Dermis blood vessel endothelial cell (primary cell): ENCODE measurements around the gene CENPQ. TPM values are rescaled to one million over a fixed set of nuclear protein-coding genes. Genes with fewer than 3 reads are reported as not detected.
A peak's percentile ranks its signal among the peaks of the same experiment; 100 is the strongest.
"Not testable (repeated sequence)": the region's sequence is repeated elsewhere in the genome, so short reads cannot be mapped to it uniquely, and the experiment has no call there.

Source experiments
- DNase-seq: peaks from one replicate; pipeline ENCODE4 v3.0.0; 2010
- total RNA-seq: library from RNA; depleted of rRNA; stranded (reverse); fragments of >200 nt; gene quantifications from 2 replicates; pipeline ENCODE4 v1.2.3, GENCODE V29; 2014

Gene CENPQ
- 5.1 and 8.7 TPM in 2 replicates for total RNA-seq

GRCh38 chr6:49462927-49463611, at the start of gene CENPQ, which contains the start of gene MMUT:
Gene CENPQ, plus strand, starts transcription at chr6:49463370. Its CDS starts 6,807 bp downstream, at chr6:49470177.
Gene MMUT, minus strand, starts transcription at chr6:49463253. Its CDS starts 3,787 bp downstream, at chr6:49459466.
- peak; percentile 97 for DNase-seq

DNA sequence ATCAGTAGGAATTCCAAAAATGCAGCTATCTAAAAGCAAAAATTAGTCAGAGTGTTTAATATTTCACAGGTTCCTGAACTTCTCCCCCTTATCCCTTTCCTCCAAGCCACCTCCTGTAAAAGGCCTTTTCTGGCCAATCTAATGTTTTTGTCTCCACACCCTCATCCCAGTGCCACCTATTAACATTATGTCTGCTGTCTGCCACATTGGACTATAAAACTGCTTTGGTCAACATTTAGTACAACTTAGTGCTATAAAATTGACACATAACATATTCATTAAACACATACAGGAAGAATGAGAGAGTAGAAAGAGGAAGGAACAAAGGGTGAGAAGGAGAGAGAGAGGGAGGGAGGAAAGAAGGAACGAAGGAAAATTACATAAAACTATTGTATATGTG, 47.8 kb upstream of the CENPQ start:
- DNase-seq, result no peak

- DNase-seq, result no peak
These were observed 47.0 kb upstream of the CENPQ start for GRCh38 chr6:49416195-49416594.

GRCh38 chr6:49423817-49424216, 39.4 kb upstream of the CENPQ start:
- DNase-seq, result peak; percentile 28

DNA sequence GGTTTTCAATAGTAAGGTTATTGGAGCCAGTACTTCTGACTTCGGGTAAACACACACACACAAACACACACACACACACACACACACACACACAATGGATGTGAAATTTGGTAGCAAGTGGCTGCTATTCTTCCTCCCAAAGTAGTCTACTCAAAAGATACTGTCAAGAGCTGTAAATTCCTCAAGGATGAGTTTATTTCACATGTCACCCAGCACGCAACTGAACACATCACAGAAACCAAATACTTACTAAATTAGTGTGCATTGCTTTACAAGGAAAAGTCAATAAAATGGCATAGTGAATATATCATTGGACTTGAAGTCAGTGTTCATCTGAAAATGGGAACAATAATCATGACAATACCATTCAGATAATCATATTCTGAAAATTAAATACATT, 33.0 kb upstream of the CENPQ start:
- DNase-seq, result no peak

DNA sequence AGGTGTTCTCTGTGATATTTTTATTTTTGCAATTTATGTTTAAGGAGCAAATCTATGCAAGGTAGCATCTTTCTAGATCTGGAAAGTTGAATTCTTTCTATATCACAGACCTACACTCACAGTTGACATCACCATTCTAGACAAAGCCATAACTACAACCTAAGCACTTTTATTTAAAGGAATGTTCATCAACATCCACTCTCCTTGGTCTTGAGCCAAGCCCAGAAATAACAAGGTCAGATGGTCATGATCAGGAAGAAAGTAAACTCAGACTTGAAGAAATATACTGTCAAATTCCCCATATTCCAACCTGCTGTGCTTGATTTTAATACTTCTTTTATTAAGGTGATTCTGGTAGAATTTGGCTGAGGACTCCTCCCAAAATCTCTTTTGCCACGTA, 32.3 kb upstream of the CENPQ start:
- DNase-seq, result peak; percentile 68

- peak; percentile 28 for DNase-seq
These were observed 9.9 kb upstream of the CENPQ start for GRCh38 chr6:49453221-49453620.

DNA sequence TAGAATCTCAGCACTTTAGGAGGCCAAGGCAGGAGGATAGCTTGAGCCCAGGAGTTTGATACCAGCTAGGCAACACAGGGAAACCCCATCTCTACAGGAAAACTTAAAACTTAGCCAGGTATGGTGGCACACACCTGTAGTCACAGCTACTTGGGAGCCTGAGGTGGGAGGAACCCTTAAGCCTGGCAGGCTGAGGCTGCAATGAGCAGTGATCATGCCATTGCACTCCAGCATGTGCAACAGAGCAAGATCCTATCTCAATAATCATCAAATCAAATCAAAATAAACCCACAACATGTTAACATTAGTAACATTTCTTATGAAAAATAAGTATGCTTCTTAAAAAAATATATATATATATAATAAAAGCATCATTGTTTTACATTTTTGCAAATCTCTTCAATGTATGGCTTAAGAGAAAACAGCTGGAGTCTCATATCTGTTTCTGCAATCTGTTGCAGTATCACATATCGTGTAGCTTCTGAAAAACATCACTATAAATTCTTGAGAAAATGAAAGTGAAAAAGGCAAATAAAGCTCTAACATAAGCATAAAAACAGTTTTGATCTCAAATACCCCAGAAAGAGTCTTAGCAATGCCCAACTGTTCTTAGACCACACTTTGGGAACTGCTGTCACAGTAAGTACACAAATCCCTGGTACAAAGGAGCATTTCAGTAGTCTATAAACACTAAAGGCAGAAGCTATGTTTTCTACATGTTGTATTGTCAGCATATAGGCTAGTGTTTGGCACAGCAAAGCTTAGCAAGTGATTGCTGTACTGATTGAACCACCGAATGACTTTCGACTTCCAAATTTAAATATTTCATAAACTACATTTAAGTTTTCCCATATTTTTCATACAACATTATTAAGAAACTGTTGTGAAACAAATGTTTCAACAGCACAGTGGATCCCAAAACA, 8.1 kb upstream of the CENPQ start:
- DNase-seq, result no peak

DNA sequence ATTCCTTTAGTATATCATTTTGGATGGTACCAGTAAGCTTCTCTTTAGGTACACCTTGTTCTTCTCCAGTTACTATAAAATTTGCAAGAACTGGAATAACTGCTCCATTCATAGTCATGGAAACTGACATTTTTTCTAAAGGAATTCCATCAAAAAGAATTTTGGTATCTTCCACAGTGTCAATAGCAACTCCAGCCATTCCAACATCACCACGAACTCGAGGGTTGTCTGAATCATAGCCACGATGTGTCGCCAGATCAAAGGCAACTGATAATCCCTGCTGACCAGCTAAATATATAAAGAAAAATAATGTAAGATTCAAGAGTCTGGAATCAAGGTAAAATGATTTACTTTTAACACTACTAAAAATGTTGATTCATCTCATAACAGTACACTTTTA, 5.4 kb upstream of the CENPQ start:
- no peak for DNase-seq

GRCh38 chr6:49462071-49462470, 1.1 kb upstream of the CENPQ start:
- DNase-seq, result peak; percentile 19

DNA sequence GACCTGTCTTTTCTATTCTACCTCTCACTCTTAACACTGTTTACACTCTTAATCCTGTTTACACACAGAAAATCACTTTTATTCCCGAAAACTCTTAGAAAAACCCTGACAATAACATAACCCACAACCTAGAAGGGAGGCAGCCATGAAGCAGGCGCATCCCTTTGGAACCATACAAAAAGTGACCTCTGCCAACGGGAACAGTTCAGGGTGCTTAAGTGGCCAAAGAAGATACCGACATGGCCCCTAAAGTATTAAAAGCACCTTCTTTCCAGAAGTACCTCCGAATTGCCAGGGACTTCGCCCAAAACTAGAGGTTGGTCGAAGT, 607 bp upstream of the CENPQ start:
- DNase-seq, result no peak

DNA sequence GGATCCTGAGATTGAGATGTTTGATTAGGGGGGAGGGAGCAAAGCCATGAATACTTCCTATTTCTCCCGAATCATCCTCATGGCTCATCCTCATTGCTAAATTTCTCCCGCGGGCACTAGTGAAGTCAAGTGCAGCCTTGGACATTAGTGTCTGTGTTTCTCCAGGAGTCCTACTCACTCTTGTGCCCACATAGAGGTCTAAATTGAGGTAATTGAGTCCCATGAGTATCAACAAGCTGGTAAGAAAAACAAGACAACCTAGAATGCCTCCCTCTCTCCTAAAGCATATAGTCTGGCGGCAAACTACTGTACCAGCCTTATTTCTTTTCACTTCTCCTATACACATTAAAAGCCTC, 420 bp downstream of the CENPQ start:
- DNase-seq, result no peak

GRCh38 chr6:49464691-49465090, 1.5 kb downstream of the CENPQ start:
- no peak for DNase-seq

GRCh38 chr6:49468042-49468441, 4.9 kb downstream of the CENPQ start:
- DNase-seq, result no peak

DNA sequence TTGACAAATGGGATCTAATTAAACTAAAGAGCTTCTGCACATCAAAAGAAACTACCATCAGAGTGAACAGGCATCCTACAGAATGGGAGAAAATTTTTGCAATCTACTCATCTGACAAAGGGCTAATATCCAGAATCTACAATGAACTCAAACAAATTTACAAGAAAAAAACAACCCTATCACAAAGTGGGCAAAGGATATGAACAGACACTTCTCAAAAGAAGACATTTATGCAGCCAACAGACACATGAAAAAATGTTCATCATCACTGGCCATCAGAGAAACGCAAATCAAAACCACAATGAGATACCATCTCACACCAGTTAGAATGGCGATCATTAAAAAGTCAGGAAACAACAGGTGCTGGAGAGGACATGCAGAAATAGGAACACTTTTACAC, 13.4 kb downstream of the CENPQ start:
- DNase-seq, result not testable (repeated sequence)

DNA sequence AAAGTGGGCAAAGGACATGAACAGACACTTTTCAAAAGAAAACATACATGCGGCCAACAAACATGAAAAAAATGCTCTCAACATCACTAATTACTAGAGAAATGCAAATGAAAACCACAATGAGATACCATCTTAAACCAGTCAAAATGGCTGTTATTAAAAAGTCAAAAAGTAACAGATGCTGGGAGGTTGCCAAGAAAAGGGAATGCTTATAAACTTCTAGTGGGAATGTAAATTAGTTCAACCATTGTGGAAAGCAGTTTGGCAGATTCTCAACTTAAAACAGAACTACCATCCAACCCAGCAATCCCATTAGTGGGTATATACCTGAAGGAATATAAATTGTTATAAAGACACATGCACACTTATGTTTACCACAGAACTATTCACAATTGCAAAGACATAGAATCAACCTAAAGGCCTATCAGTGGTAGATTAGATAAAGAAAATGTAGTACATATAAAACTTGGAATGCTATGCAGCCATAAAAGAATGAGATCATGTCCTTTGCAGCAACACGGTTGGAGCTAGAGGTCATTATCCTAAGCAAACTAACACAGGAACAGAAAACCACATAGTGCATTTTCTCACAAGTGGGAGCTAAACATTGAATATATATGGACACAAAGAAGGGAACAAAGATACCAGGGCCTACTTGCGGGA, 16.3 kb downstream of the CENPQ start:
- no peak for DNase-seq

DNA sequence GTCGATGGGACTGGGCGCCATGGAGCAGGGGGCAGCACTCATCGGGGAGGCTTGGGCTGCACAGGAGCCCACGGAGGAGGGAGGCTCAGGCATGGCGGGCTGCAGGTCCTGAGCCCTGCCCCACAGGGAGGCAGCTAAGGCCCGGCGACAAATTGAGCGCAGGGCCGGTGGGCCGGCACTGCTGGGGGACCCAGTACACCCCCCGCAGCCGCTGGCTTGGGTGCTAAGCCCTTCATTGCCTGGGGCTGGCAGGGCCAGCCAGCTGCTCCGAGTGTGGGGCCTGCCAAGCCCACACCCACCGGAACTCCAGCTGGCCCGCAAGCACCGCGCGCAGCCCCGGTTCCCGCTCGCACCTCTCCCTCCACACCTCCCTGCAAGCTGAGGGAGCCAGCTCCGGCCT, 18.7 kb downstream of the CENPQ start:
- DNase-seq, result not testable (repeated sequence)

DNA sequence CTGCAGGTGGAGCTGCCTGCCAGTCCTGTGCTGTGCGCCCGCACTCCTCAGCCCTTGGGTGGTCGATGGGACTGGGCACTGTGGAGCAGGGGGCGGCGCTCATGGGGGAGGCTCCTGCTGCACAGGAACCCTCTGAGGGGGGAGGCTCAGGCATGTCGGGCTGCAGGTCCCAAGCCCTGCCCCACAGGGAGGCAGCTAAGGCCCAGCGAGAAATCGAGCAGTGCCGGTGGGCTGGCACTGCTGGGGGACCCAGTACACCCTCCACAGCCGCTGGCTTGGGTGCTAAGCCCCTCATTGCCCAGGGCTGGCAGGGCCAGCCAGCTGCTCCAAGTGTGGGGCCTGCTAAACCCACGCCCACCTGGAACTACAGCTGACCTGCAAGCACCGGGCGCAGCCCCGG, 20.2 kb downstream of the CENPQ start:
- not testable (repeated sequence) for DNase-seq

GRCh38 chr6:49490633-49491032, 27.5 kb downstream of the CENPQ start:
- DNase-seq, result no peak

DNA sequence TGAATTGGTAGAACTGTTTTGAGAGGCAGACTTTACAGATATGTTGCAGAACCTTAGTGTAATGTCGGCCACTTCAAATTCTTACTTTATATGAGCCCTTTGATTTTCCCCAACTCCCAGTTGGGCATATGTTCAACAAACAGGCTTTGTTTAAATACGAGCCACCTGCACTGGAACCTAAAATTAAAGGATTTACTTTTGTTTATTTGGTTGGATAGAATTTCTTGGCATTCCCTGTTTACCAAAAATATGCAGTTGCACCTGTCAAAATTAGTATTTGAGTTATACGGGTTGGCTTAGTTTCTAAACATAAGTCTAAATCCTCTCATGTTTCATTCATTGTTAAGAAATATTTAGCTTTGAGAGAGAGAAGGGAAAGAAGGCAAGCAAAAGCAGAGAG, 34.1 kb downstream of the CENPQ start:
- no peak for DNase-seq

- DNase-seq, result no peak
These were observed 36.0 kb downstream of the CENPQ start for GRCh38 chr6:49499126-49499525.

- DNase-seq, result no peak
These were observed 36.5 kb downstream of the CENPQ start, which contains the start of gene GLYATL3 for GRCh38 chr6:49499623-49500022. Gene GLYATL3, plus strand, starts transcription at chr6:49499923. Its CDS starts 12,068 bp downstream, at chr6:49511991.

GRCh38 chr6:49504666-49505065, 41.5 kb downstream of the CENPQ start:
- no peak for DNase-seq
